Measurements from ENCODE around the gene RAET1E.

DNA sequence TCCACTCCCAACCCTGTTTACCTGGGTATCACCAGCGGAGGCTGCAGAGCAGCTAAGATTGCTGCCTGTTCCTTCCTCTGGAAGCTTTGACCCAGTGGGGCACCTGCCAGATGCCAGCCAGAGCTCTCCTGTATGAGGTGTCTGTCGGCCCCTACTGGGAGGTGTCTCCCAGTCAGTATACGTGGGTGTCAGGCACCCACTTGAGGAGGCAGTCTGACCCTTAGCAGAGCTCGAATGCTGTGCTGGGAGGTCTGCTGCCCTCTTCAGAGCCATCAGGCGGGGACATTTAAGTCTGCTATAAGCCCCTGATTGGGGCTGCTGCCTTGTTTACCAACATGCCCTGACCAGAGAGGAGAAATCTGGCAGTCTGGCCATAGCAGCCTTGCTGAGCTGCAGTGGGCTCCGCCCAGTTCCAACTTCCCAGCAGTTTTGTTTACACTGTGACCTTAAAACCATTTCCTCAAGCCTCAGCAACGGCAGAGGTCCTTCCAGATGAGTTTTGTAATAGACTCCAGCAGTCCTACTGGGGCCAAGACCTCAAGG lies 2.8 kb downstream of the RAET1E start:
- TF ChIP-seq POLR2AphosphoS5 (IDR thresholded peaks at IDR 0.05; ENCODE audit: low read depth), result no peak
- TF ChIP-seq, protein P1, sequence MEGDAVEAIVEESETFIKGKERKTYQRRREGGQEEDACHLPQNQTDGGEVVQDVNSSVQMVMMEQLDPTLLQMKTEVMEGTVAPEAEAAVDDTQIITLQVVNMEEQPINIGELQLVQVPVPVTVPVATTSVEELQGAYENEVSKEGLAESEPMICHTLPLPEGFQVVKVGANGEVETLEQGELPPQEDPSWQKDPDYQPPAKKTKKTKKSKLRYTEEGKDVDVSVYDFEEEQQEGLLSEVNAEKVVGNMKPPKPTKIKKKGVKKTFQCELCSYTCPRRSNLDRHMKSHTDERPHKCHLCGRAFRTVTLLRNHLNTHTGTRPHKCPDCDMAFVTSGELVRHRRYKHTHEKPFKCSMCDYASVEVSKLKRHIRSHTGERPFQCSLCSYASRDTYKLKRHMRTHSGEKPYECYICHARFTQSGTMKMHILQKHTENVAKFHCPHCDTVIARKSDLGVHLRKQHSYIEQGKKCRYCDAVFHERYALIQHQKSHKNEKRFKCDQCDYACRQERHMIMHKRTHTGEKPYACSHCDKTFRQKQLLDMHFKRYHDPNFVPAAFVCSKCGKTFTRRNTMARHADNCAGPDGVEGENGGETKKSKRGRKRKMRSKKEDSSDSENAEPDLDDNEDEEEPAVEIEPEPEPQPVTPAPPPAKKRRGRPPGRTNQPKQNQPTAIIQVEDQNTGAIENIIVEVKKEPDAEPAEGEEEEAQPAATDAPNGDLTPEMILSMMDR (conservative IDR thresholded peaks at IDR 0.05; ENCODE audit: low read depth in 2 of 2), result peak; percentile 9 to 22; a peak in 2 of 4 replicates
- TF ChIP-seq CREB1 (CRISPR knock-in tag; IDR thresholded peaks at IDR 0.05; ENCODE audit: low read depth), result no peak
- TF ChIP-seq, protein P2, sequence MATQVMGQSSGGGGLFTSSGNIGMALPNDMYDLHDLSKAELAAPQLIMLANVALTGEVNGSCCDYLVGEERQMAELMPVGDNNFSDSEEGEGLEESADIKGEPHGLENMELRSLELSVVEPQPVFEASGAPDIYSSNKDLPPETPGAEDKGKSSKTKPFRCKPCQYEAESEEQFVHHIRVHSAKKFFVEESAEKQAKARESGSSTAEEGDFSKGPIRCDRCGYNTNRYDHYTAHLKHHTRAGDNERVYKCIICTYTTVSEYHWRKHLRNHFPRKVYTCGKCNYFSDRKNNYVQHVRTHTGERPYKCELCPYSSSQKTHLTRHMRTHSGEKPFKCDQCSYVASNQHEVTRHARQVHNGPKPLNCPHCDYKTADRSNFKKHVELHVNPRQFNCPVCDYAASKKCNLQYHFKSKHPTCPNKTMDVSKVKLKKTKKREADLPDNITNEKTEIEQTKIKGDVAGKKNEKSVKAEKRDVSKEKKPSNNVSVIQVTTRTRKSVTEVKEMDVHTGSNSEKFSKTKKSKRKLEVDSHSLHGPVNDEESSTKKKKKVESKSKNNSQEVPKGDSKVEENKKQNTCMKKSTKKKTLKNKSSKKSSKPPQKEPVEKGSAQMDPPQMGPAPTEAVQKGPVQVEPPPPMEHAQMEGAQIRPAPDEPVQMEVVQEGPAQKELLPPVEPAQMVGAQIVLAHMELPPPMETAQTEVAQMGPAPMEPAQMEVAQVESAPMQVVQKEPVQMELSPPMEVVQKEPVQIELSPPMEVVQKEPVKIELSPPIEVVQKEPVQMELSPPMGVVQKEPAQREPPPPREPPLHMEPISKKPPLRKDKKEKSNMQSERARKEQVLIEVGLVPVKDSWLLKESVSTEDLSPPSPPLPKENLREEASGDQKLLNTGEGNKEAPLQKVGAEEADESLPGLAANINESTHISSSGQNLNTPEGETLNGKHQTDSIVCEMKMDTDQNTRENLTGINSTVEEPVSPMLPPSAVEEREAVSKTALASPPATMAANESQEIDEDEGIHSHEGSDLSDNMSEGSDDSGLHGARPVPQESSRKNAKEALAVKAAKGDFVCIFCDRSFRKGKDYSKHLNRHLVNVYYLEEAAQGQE (IDR thresholded peaks at IDR 0.05; ENCODE audit: unreplicated experiment), result no peak
- TF ChIP-seq EZH2phosphoT487 (IDR thresholded peaks at IDR 0.05; ENCODE audit: unreplicated experiment), result no peak
- no peak for TF ChIP-seq STAT1 (IDR thresholded peaks at IDR 0.05; ENCODE audit: unreplicated experiment)
- TF ChIP-seq EZH2 (IDR thresholded peaks at IDR 0.05; ENCODE audit: low read depth, unreplicated experiment), result no peak
